GM18951 (cell line): ENCODE results near the gene AHSG.
"Not testable (repeated sequence)": the region's sequence is repeated elsewhere in the genome, so short reads cannot be mapped to it uniquely, and the experiment has no call there.

Source experiments
- POLR2A ChIP-seq: IDR thresholded peaks from 4 replicates; pipeline ENCODE4 v1.6.1; 2011; ENCODE audit warnings: mild to moderate bottlenecking; ENCODE audit not compliant: insufficient read length, insufficient read depth; ENCODE audit errors: extremely low read depth
- in situ Hi-C: fragments of 300-500 bp; cut with MboI; formaldehyde crosslinking; loops from one replicate; pipeline ENCODE4 v1.12.0; 2022; ENCODE audit warnings: low sequenced_read_pairs, mixed read lengths, inconsistent platforms; ENCODE audit not compliant: unreplicated experiment

Gene AHSG

DNA sequence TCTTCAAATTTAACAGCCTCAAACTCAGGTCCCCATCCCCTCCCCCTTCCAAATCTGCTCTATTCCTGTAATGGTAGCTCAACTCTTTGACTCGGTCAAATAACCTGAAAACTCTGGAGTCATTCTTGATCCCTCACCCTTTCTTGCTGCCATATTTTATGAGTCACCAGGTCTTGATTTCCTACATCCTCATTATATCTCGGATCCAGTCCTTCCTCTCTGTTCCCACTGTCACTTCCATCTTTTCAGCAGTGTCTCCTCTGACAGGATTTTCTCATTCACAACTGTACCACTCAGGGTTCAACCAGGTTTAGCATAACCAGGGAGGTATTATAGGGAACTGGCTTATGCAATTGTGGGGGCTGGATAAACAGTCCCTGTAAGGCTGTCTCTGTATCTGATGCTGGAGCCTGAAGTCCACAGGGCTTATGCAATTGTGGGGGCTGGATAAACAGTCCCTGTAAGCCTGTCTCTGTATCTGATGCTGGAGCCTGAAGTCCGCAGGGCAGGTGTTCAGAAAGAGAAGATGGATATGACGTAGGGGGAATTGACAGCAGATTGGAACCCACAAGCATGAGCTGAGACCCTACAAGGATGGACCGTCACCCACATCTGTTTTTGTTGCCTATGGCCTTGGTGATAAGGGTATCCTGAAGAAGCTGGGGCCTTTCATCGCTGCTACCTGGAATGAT lies 18.2 kb downstream of the AHSG start:
- no peak for TF ChIP-seq POLR2A
- in situ Hi-C loops, result no loop called here

DNA sequence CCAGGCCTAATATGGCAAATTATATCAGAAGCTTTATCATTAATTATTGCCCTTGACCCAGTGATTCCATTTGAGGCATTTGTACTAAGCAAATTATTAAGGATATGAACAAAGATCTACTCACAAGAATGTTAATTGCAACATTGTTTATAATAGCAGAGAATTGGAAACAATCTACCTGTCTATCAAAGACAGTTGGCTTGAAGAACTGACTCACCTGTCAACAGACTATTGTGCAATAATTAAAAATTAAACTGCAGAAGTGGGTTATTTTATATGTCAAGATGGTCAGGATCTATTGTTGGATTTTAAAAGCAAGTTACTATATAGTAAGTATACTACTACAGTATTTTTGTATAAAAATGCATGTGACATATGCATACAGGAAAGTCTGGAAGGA lies 20.6 kb downstream of the AHSG start:
- in situ Hi-C loops, result no loop called here
- no peak for TF ChIP-seq POLR2A

DNA sequence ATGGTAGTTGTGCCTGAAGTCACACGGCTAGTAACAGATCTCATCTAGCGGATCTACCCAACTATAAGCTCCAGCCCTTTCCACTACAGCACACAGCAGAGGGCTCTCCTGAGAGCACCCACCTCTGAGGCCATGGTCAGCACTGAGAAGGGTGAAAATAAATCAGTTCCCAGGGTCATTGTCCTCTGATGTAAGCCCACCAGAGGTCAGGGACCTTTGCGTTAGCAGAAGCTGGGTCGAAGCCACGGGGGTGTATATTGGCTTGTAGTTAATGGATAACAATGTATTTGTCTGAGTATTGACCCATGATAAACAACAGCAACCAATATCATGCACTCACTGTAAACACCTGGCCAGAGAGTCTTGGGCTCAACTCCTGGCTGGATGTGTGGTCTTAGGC lies 21.3 kb downstream of the AHSG start:
- in situ Hi-C loops, result not testable (repeated sequence)

DNA sequence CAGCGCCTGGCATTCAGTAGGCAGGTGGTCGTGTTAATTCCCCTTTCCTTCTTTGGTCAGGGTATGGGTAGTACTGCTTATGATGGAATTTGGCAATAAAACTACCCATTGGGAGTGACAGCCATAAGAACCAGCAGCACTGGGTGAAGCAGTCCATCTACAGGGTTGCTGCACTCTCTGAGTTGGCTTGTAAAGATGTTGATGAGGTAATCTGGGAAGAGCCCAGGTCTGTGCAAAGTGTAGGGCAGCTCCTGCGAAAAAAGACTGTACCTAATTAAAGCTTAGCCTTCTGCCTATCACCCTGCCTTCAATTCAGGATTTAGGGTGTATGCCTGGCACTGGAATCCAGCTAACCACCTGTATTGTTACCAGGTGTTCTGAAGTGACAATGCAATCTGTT lies 22.7 kb downstream of the AHSG start:
- in situ Hi-C loops, result no loop called here
- TF ChIP-seq POLR2A, result no peak

DNA sequence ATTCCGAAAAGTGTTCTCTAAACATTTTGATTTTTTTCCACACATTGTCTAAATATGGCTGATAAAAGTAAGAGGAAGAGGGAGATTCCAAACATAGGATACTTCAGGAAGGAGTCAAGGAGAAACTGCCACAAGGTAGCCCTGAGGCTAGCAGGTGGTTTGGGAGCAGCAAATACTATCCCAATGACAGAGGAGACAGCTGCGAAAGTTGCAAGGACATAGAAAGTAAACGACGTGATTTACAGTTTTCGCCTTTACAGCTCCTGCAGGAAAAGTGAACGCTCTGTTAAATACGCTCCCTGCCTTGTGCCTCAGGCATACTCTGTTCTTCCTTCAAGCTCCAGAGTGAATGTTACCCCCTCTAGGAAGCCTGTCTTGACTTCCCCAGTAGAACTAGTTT lies 23.7 kb downstream of the AHSG start:
- no peak for TF ChIP-seq POLR2A
- in situ Hi-C loops, result no loop called here

DNA sequence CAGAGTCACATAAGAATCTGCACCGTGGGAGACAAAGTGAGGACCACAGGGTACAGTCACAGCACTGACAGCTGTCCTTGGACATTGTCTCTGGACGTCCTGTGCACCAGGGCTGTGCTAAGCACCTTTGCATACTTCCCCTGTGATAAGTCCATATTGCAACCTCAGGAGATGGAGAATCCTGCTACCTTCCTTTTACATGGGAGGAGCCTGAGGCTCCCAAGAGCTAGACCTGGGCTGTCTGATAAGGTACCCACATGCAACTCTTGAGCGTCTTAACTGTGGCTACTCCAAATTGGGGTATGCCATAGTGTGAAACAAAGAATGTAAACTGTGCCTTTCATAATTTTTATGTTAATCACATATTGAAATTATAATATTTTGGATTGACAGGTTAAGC lies 24.8 kb downstream of the AHSG start:
- in situ Hi-C loops, result no loop called here
- TF ChIP-seq POLR2A, result no peak

DNA sequence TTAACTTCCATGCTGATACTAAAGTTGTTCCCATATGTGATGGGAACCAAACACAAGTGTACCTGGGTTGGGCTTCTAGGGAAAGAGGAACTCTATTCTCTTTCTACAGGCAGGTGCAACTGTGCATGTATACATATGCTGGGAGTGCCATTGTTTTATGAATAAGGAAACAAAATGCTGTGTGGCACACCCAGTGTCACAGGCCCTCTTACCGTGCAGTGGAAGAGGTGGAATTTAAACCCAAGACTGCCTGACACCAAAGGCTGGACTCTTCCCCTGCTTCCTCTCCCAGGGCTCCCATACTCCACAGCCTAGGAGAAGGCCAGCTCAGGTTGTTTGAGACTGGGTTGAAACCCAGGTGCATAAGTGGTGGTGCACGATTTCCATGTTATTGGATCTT lies 25.4 kb downstream of the AHSG start:
- TF ChIP-seq POLR2A, result no peak
- in situ Hi-C loops, result no loop called here

DNA sequence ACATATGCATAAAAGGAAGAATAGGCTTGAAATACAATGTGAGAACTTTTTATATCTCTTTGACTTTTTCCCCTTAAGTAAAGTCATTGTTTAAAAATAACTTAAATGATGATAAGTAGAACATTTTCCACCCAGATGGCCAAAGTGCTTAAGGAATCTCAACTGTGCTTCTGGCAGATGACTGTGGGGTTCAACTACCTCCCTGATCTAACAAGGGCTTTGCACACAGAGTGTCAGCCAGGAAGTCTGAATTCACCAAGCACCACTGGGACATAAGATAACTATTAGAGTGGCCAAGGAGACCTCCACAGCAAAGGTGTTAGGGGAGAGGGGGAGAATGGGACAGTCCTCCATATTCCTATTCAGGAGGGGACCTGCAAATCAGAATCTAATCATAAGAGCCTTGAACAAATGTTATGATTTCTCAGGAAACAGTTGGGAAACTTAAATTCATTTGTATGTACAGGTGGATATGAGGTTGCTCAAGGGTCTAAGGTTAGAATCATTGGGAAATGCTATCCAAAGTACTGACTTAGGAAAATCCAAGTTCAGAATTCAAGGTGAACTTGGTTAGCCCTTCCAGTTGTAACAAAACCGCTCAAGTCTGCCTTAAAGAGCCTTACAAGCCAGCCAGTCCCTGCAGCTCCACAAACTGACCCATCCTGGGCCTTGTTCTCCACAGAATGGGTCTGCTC lies 27.1 kb downstream of the AHSG start, which contains the start of gene FETUB:
FETUB (plus strand) TSS at position 622 of the 695 bp plus-strand sequence; CDS start at position 684, 62 bp downstream.
- in situ Hi-C loops, result no loop called here
- TF ChIP-seq POLR2A, result no peak

DNA sequence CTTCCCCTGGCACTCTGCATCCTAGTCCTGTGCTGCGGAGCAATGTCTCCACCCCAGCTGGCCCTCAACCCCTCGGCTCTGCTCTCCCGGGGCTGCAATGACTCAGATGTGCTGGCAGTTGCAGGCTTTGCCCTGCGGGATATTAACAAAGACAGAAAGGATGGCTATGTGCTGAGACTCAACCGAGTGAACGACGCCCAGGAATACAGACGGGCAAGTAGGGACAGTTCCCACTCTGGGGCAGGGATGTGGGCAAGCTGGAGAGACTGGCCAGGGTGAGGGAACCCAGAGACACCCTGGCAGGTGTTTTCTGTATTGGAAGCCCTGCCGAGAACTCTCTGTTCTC lies 27.6 kb downstream of the AHSG start:
- in situ Hi-C loops, result no loop called here
- no peak for TF ChIP-seq POLR2A

DNA sequence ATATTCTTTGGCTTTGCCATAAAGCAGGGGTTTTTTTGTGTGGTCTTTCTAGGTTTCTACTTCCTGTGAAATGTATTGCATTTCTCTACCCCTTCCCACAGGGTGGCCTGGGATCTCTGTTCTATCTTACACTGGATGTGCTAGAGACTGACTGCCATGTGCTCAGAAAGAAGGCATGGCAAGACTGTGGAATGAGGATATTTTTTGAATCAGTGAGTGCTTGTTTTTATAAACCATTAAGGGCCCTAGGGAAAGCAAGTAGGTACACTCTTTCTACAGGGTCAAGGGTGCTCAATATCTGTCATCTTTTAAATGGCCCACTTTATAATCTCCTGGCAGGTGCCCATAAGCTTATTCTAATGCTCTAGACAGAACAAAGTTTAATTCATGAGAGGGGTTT lies 28.1 kb downstream of the AHSG start:
- no peak for TF ChIP-seq POLR2A
- in situ Hi-C loops, result no loop called here

DNA sequence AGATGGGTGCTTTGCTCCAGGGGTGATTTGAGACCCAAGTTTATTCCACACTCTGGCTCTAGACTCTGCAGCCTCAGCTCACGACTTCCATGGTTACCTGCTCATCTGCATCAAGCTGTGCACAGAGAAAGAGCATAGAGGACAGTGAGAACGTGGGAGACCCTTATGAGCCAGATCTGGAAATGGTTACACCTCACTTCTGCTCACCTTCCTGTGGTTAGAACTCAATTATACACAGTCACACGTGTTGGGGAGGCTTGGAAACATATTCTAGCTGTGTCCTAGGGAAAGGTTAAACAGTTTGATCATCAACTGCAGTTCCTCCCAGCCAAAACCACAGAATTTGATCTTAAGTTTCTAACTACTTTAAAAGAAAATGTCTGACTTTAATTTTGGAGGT lies 29.2 kb downstream of the AHSG start:
- TF ChIP-seq POLR2A, result no peak
- in situ Hi-C loops, result no loop called here

DNA sequence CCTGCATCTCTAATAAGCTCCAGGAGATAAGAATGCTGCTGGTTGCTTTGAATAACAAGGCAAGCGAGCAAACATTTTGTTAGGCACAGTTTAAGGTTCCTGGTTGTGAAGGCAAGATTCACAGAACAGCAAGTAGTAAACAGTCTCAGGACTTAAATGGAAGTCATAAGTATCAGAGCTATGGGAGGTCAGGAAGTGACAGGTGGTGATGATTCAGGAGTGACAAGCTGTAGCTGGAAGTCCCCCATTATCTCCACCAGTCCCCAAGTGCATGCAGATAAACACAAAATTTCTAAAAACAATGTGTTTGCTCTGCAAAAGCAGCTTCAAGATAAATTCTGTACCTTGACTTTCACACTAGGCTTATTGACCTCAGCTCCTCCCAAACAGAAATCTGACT lies 30.6 kb downstream of the AHSG start:
- in situ Hi-C loops, result no loop called here
- no peak for TF ChIP-seq POLR2A

DNA sequence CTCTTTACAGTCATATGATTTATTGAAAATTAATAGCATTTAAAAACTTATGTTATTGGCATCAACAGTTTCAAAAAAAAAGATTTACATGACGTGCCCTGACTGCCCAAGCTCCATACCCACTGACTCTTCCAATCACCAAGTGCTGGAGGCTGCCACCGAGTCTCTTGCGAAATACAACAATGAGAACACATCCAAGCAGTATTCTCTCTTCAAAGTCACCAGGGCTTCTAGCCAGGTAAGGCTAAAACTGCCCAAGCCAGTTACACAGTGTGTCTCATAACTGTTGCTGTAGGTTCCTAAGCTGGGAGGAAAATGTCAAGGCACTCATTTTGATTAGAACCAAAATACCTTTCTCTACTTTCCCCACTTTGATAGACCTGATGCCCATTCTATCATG lies 31.8 kb downstream of the AHSG start:
- in situ Hi-C loops, result no loop called here
- no peak for TF ChIP-seq POLR2A

DNA sequence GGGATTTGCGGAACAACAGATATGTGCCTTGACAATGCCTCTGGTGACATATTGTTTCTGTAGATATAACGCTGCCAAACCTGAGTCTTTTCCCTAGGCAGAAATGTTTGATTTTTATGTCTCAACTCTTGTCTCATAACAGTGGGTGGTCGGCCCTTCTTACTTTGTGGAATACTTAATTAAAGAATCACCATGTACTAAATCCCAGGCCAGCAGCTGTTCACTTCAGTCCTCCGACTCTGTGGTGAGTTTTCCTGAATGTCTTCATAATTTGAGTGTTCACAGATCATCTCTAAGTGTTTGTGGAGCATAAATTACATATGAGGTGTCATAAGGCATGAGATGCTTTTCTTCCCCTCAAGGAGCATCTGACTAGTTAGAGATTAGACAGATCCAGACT lies 33.2 kb downstream of the AHSG start:
- in situ Hi-C loops, result no loop called here
- no peak for TF ChIP-seq POLR2A

DNA sequence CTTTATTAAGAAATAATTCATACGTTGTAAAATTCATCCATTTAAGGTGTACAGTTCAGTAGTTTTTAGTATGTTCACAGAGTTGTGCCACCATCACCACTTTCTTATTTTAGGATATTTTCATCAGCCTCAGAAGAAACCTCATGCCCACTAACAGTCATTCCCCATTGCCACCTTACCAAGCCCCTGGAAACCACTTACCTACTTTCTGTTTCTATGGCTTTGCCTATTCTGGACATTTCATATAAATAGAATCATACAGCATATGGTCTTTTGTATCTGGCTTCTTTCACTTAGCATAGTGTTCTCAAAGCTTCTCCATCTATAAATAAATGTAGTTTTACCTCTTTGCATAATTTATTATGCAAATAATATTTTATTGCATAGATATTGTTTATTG lies 34.0 kb downstream of the AHSG start:
- TF ChIP-seq POLR2A, result no peak
- in situ Hi-C loops, result no loop called here

DNA sequence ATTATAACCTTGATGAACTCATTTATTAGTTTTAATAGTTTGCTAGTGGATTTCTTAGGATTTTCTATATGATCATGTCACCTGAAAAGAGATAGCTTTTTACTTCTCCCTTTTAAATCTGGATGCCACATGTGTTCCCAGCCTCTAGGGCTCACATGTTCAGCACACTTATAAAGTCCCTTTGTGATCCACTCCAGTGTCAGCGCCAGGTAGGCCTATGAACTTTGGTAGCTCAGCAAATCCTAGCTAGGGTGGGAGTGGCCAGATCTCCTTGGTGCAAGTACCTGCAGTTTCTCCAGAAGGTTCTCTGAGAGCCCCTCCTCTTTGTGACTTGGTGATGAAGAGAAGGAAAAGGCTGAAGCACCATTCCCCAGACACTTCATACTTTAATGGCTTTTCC lies 36.0 kb downstream of the AHSG start:
- no peak for TF ChIP-seq POLR2A
- in situ Hi-C loops, result no loop called here
